Lower leg skin (tissue), 4 donors: ENCODE measurements around the gene THSD1. TPM values are rescaled to one million over a fixed set of nuclear protein-coding genes. Genes with fewer than 3 reads are reported as not detected.

ENCODE experiments used
- DNase-seq, 2 donors: peaks; one replicate each; pipeline ENCODE4 v3.0.0-alpha.2; 2019; ENCODE audit warnings: low spot score in 2 of 2
- H3K4me3 ChIP-seq: fragments of 200-600 bp; sonication (generic); 2 replicates; pipeline ENCODE4 v1.5.1; 2017; ENCODE audit warnings: mild to moderate bottlenecking, low read depth; ENCODE audit not compliant: poor library complexity, severe bottlenecking
- POLR2A ChIP-seq, 2 donors: fragments of 450-650 bp; IDR thresholded peaks; one replicate each; pipeline ENCODE4 v1.6.1; 2016 to 2017; ENCODE audit warnings: antibody characterized with exemption in 2 of 2, mild to moderate bottlenecking in 1 of 2, moderate library complexity in 1 of 2
- WGBS, 2 donors: methylation state at CpG; one replicate each; pipeline ENCODE4 v1.1.5; 2018; 5-methylcytosine and 5-hydroxymethylcytosine counted together
- intact Hi-C: fragments of 100-400 bp; cut with DNase I; formaldehyde crosslinking; loops from one replicate; pipeline ENCODE4 v1.15.0; 2023; ENCODE audit warnings: low total_unique reads
- total RNA-seq, 4 donors: library from RNA; depleted of rRNA; stranded (reverse); fragments of >200 nt; gene quantifications; one replicate each; pipeline ENCODE4 v1.1.0, GENCODE V29; 2016
- TF ChIP-seq, protein P1 (sequence below), 3 donors: fragments of 450-650 bp; IDR thresholded peaks; one replicate each; pipeline ENCODE4 v1.5.1; 2016; ENCODE audit warnings: antibody characterized with exemption in 3 of 3, mild to moderate bottlenecking in 3 of 3, moderate library complexity in 2 of 3

Gene THSD1
- total RNA-seq, 4 donors from 2014 or later = 5.1 to 9.5 (median 6.3) TPM

DNA sequence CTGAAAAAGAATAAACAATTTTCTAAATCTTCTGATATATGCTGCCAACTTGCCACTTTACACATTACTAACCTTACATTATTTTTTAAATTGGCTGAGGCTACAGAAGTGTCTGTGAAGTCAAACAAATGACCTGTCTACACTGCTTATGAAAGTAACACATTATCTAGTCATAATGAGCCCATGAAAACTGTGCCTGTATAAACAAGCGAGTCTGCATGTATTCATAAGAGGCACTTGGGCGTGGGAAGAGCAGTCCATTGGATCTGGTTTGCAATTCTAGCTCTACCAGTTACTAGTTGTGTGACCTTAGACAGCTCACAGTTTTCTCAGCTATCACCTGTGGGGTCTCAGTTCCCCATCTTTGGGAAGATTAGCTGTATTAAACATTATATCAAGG, 41.4 kb upstream of the THSD1 start:
- no peak for DNase-seq
- 60 to 83% methylated on average over 2 of the region's 2 CpGs for WGBS, 2 donors
- TF ChIP-seq POLR2A (IDR thresholded peaks at IDR 0.05) = no peak
- TF ChIP-seq, protein P1, sequence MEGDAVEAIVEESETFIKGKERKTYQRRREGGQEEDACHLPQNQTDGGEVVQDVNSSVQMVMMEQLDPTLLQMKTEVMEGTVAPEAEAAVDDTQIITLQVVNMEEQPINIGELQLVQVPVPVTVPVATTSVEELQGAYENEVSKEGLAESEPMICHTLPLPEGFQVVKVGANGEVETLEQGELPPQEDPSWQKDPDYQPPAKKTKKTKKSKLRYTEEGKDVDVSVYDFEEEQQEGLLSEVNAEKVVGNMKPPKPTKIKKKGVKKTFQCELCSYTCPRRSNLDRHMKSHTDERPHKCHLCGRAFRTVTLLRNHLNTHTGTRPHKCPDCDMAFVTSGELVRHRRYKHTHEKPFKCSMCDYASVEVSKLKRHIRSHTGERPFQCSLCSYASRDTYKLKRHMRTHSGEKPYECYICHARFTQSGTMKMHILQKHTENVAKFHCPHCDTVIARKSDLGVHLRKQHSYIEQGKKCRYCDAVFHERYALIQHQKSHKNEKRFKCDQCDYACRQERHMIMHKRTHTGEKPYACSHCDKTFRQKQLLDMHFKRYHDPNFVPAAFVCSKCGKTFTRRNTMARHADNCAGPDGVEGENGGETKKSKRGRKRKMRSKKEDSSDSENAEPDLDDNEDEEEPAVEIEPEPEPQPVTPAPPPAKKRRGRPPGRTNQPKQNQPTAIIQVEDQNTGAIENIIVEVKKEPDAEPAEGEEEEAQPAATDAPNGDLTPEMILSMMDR (IDR thresholded peaks at IDR 0.05) = no peak
- intact Hi-C loops = no loop called here
- H3K4me3 ChIP-seq = no peak overlapping the region

GRCh38 chr13:52446265-52446664, 40.3 kb upstream of the THSD1 start:
- no peak overlapping the region for H3K4me3 ChIP-seq
- intact Hi-C loops = no loop called here
- DNase-seq = no peak
- WGBS, 2 donors = 55 to 59% methylated on average over 1 of the region's 1 CpG
- TF ChIP-seq, protein P1 (IDR thresholded peaks at IDR 0.05) = no peak
- TF ChIP-seq POLR2A (IDR thresholded peaks at IDR 0.05) = no peak

DNA sequence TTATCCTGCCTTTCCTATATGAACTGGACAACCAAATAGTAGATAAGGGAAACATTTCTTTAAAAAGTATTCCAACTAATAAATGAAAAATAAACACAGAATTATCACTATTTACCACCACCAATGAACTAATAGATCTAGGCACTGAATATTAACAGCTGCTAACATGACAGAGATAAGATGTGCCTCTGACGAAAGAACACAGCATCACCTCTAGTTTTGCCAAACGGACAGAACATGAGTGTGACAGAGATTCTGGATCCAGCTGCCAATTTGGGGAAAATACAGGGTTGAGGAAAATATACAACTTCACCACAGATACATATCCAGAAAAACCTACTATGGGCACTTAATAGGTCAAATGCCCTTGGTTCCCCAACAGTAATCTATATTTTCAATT, 26.5 kb upstream of the THSD1 start:
- no peak for TF ChIP-seq POLR2A (IDR thresholded peaks at IDR 0.05)
- TF ChIP-seq, protein P1 (IDR thresholded peaks at IDR 0.05) = no peak
- no peak for DNase-seq
- no peak overlapping the region for H3K4me3 ChIP-seq
- intact Hi-C loops = no loop called here
- WGBS, 2 donors = 89 to 91% methylated on average over 2 of the region's 2 CpGs

DNA sequence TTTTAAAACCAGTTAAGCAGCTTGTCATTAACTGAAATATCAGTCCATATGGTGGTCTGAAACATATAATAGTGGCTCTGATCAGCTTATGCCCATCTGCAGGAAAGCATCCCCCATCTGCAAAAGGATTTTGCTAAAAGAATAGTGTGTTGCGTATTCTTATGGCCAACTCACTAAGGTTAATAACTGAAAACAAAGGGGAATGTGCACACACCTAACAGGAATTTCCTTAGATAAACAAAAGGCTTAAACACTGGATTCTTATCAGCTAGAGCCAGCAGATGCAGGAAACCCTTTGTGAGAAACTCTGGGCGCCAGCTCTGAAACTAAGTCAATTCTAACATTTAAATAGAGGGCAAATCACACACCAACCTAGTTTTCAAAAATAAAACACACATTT, 22.3 kb upstream of the THSD1 start:
- WGBS, 2 donors = 74 to 76% methylated on average over 2 of the region's 2 CpGs
- H3K4me3 ChIP-seq = no peak overlapping the region
- intact Hi-C loops = no loop called here
- no peak for DNase-seq
- TF ChIP-seq, protein P1 (IDR thresholded peaks at IDR 0.05) = no peak
- TF ChIP-seq POLR2A (IDR thresholded peaks at IDR 0.05) = no peak

DNA sequence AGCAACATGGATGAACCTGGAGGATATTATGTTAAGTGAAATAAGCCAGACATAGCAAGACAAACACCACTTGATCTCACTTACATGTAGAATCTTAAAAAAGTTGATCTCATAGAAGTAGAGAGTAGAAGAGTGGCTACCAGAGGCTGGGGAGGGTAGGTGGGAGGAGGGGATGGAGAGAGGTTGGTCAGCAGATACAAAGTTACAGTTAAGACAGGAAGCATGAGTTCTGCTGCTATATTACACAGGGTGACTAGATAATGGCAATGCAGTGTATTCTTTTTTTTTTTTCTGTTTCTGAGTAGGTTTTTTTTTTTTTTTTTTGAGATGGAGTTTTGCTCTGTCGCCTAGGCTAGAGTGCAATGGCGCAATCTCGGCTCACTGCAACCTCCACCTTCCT, 15.2 kb upstream of the THSD1 start:
- DNase-seq = no peak
- intact Hi-C loops = no loop called here
- 93 to 95% methylated on average over 3 of the region's 3 CpGs for whole genome bisulfite sequencing, 2 donors
- TF ChIP-seq POLR2A (IDR thresholded peaks at IDR 0.05) = no peak
- TF ChIP-seq, protein P1 (IDR thresholded peaks at IDR 0.05) = no peak
- no peak overlapping the region for H3K4me3 ChIP-seq

DNA sequence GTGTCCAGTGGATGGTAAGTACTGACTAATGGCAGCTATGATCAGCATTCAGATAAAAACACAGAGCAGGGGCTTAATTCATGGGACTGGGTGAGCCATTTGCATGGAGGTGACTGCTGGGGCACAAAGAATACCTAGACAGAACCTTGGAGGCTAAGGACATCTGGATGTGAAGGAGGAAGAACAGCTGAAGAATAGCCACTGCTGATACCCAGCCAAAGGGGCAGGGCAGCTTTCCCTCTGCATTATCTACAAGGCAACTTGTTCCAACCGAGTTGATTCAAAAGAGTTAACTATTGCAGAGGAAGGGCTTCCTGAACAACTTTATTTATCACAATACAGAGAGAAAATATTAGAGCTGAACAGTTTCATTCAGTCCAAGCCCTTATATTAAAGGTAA, 13.1 kb upstream of the THSD1 start:
- no peak for TF ChIP-seq POLR2A (IDR thresholded peaks at IDR 0.05)
- TF ChIP-seq, protein P1 (IDR thresholded peaks at IDR 0.05) = no peak
- intact Hi-C loops = no loop called here
- H3K4me3 ChIP-seq = no peak overlapping the region
- WGBS, 2 donors = 29 to 32% methylated on average over 1 of the region's 1 CpG
- no peak for DNase-seq
